ENCODE data around the gene USP5.

DNA sequence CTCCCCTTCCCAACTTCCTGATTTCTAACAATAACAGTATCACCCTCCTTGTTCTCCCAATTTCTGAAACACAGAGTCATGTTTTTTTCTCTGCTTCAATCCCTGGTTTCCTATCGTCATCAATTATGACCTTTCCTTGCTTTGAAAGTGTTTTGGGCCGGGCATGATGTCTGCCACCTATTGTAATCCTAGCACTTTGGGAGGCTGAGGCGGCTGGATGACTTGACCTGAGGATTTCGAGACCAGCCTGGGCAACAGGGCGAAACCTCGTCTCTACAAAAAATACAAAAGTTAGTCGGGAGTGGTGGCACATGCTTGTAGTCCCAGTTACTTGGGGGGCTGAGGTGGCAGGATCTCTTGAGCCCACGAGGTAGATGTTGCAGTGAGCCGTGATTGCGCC, 42.9 kb upstream of the USP5 start:
- no peak for TF ChIP-seq KAT7 (CRISPR knock-in tag; IDR thresholded peaks at IDR 0.05; ENCODE audit: borderline replicate concordance)
- TF ChIP-seq, protein P1, sequence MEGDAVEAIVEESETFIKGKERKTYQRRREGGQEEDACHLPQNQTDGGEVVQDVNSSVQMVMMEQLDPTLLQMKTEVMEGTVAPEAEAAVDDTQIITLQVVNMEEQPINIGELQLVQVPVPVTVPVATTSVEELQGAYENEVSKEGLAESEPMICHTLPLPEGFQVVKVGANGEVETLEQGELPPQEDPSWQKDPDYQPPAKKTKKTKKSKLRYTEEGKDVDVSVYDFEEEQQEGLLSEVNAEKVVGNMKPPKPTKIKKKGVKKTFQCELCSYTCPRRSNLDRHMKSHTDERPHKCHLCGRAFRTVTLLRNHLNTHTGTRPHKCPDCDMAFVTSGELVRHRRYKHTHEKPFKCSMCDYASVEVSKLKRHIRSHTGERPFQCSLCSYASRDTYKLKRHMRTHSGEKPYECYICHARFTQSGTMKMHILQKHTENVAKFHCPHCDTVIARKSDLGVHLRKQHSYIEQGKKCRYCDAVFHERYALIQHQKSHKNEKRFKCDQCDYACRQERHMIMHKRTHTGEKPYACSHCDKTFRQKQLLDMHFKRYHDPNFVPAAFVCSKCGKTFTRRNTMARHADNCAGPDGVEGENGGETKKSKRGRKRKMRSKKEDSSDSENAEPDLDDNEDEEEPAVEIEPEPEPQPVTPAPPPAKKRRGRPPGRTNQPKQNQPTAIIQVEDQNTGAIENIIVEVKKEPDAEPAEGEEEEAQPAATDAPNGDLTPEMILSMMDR (IDR thresholded peaks at IDR 0.05) = no peak
- TF ChIP-seq, protein P2, sequence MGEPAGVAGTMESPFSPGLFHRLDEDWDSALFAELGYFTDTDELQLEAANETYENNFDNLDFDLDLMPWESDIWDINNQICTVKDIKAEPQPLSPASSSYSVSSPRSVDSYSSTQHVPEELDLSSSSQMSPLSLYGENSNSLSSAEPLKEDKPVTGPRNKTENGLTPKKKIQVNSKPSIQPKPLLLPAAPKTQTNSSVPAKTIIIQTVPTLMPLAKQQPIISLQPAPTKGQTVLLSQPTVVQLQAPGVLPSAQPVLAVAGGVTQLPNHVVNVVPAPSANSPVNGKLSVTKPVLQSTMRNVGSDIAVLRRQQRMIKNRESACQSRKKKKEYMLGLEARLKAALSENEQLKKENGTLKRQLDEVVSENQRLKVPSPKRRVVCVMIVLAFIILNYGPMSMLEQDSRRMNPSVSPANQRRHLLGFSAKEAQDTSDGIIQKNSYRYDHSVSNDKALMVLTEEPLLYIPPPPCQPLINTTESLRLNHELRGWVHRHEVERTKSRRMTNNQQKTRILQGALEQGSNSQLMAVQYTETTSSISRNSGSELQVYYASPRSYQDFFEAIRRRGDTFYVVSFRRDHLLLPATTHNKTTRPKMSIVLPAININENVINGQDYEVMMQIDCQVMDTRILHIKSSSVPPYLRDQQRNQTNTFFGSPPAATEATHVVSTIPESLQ (CRISPR knock-in tag; IDR thresholded peaks at IDR 0.05) = no peak
- TF ChIP-seq ZNF219 (CRISPR knock-in tag; IDR thresholded peaks at IDR 0.05; ENCODE audit: borderline replicate concordance) = no peak
- no peak for TF ChIP-seq FOXP1 (CRISPR knock-in tag; IDR thresholded peaks at IDR 0.05; ENCODE audit: borderline replicate concordance)
- TF ChIP-seq TP53 (CRISPR knock-in tag; IDR thresholded peaks at IDR 0.05) = no peak
- TF ChIP-seq SP1 (CRISPR knock-in tag; conservative IDR thresholded peaks at IDR 0.05) = no peak
- TF ChIP-seq, protein P3, sequence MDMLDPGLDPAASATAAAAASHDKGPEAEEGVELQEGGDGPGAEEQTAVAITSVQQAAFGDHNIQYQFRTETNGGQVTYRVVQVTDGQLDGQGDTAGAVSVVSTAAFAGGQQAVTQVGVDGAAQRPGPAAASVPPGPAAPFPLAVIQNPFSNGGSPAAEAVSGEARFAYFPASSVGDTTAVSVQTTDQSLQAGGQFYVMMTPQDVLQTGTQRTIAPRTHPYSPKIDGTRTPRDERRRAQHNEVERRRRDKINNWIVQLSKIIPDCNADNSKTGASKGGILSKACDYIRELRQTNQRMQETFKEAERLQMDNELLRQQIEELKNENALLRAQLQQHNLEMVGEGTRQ (CRISPR knock-in tag; IDR thresholded peaks at IDR 0.05) = no peak
- TF ChIP-seq, protein P4, sequence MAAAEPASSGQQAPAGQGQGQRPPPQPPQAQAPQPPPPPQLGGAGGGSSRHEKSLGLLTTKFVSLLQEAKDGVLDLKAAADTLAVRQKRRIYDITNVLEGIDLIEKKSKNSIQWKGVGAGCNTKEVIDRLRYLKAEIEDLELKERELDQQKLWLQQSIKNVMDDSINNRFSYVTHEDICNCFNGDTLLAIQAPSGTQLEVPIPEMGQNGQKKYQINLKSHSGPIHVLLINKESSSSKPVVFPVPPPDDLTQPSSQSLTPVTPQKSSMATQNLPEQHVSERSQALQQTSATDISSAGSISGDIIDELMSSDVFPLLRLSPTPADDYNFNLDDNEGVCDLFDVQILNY (CRISPR knock-in tag; IDR thresholded peaks at IDR 0.05) = no peak
- TF ChIP-seq, protein P5, sequence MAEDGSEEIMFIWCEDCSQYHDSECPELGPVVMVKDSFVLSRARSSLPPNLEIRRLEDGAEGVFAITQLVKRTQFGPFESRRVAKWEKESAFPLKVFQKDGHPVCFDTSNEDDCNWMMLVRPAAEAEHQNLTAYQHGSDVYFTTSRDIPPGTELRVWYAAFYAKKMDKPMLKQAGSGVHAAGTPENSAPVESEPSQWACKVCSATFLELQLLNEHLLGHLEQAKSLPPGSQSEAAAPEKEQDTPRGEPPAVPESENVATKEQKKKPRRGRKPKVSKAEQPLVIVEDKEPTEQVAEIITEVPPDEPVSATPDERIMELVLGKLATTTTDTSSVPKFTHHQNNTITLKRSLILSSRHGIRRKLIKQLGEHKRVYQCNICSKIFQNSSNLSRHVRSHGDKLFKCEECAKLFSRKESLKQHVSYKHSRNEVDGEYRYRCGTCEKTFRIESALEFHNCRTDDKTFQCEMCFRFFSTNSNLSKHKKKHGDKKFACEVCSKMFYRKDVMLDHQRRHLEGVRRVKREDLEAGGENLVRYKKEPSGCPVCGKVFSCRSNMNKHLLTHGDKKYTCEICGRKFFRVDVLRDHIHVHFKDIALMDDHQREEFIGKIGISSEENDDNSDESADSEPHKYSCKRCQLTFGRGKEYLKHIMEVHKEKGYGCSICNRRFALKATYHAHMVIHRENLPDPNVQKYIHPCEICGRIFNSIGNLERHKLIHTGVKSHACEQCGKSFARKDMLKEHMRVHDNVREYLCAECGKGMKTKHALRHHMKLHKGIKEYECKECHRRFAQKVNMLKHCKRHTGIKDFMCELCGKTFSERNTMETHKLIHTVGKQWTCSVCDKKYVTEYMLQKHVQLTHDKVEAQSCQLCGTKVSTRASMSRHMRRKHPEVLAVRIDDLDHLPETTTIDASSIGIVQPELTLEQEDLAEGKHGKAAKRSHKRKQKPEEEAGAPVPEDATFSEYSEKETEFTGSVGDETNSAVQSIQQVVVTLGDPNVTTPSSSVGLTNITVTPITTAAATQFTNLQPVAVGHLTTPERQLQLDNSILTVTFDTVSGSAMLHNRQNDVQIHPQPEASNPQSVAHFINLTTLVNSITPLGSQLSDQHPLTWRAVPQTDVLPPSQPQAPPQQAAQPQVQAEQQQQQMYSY (CRISPR knock-in tag; IDR thresholded peaks at IDR 0.05) = no peak
- no peak for TF ChIP-seq TCF7 (CRISPR knock-in tag; IDR thresholded peaks at IDR 0.05; ENCODE audit: low read depth)
- TF ChIP-seq, protein P6, sequence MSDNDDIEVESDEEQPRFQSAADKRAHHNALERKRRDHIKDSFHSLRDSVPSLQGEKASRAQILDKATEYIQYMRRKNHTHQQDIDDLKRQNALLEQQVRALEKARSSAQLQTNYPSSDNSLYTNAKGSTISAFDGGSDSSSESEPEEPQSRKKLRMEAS (CRISPR knock-in tag; IDR thresholded peaks at IDR 0.05) = no peak

Measured in WTC11 (cell line).